Body of pancreas (tissue), 4 donors: ENCODE measurements around the gene IL34.

ENCODE experiments used
- CTCF ChIP-seq, 7 experiments: fragments of 450-650 bp in 4 of 7; fragments of 200-600 bp in 3 of 7; sonication (generic) in 3 of 7; IDR thresholded peaks; one replicate each; pipeline ENCODE4 v1.5.1; 2016 to 2019; ENCODE audit warnings: antibody characterized with exemption in 7 of 7
- POLR2A ChIP-seq, 3 donors: fragments of 450-650 bp; IDR thresholded peaks; one replicate each; pipeline ENCODE4 v1.6.1; 2016; ENCODE audit warnings: antibody characterized with exemption in 3 of 3, mild to moderate bottlenecking in 2 of 3

DNA sequence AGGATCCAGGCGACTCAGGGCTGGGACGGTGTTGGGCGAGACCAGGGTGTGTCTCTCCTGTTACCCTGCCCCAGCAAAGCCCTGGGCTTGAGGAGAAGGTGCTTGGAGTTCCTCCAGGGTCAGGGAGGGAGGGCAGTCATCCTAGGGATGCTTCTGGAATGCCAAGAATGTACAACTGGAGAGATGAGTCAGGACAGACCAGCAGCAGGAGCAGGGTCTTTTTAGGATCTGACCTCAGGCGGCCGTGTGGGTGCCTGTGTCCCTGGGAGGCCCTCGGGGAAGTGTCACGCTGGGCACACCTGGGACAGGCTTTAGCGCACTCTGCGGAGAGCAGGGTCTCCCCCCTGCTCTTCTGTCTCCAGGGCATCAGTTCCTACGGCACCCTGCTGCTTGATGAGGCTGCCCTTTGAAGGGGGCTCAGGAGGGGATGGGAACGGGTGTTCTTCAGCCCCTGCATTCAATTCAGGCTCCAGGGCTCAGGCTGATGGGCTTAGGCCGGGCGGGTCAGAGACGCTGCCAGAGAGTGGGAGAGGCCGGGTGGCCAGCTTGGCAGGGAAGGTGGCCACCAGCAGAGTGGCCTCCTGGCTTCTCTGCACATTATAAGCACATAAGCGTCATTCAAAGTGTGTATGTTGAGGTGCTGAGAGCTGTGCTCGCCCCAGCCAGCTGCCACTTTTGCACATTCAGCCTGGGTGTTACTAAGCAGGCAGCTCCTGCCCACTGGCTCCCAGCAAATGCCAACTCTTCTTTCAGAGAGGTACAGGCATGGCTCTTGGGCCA lies 47.9 kb downstream of the IL34 start:
- no peak for TF ChIP-seq CTCF (IDR thresholded peaks at IDR 0.05)
- TF ChIP-seq POLR2A (IDR thresholded peaks at IDR 0.05) = no peak
